TTC549 (cell line): Measurements from ENCODE around the gene NSMCE4A.
"Not testable (repeated sequence)": the region's sequence is repeated elsewhere in the genome, so short reads cannot be mapped to it uniquely, and the experiment has no call there.

Experiments
- FAIRE-seq: peaks from 2 replicates; lab custom pipeline; 2012; peaks lifted over from hg19 to GRCh38; lab: Jason Lieb, UNC

NSMCE4A gene

DNA sequence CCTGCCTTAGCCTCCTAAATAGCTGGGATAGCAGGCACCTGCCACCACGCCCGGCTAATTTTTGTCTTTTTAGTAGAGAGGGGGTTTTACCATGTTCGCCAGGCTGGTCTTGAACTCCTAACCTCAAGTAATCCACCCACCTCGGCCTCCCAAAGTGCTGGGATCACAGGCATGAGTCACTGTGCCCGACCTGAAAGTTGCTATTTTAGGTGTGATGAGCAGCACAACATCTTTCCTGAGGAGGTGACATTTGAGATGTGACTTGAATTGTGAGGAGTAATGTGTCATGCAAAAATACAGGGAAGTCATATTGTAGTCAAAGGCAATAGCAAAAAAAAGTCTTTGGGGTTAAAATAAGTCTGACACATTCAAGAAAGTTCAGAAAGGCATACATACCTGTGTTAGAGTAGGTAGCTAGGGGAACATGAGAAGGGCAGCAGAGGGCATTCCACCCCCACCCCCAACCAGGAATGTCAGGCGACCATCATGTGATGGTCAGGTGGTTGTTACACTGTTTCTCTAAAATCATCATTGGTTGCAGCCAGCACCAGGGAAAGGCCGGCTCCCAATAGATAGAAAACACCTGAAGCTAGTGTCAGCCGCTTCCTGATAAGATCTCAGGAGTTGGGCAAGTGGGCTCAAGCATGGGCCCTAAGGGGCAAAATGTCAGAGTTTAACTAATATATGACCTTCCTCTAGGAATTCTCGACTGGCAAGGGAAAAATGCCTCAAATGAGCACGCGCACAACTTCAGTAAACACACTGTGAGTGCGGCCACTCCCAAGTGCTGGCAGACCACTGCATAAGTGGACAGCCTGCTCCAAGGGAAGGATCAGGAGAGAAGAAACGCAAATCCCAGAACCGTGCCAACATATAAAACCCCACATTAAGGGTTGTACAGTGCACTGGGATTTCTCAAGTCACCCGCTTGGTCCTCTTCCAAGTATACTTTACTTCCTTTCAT, 13.6 kb upstream of the NSMCE4A start, which contains the start of gene TACC2:
TACC2 (plus strand) TSS at position 803 of the 964 bp plus-strand sequence. CDS start 32,819 bp downstream, outside the sequence.
- no peak for FAIRE-seq

GRCh38 chr10:121984463-121984862, 9.4 kb upstream of the NSMCE4A start:
- no peak for FAIRE-seq

DNA sequence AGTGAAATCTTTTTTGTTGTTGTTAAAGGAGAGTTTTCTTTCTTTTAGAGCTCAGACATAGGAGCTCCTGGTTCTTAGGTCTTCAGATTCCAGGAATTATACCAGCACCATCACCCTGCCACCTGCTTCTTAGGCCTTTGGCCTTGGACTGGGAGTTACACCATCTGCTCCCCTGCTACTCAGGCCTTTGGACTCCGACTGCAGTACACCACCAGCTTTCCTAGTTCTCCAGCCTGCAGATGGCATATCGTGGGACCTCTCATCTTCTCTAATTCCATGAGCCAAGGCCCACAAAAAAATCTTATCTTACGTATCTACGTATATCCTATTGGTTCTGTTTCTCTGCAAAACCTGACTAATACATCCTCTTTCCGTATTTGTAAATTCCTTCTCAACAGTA, 8.8 kb upstream of the NSMCE4A start:
- no peak for FAIRE-seq

- no peak for FAIRE-seq
These were observed 6.3 kb upstream of the NSMCE4A start for GRCh38 chr10:121981346-121981745.

DNA sequence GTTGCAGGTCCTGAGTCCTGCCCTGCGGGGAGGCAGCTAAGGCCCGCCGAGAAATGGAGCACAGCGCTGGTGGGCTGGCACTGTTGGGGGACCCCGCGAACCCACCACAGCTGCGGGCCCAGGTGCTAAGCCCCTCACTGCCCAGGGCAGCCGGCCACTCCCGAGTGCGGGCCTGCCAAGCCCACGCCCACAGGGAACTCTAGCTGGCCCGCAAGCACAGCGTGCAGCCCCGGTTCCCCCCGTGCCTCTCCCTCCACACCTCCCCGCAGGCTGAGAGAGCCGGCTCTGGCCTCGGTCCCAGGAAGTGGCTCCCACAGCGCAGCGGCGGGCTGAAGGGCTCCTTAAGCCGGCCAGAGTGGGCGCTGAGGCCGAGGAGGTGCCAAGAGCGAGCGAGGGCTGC, 3.5 kb upstream of the NSMCE4A start:
- FAIRE-seq = no peak

- no peak for FAIRE-seq
These were observed 1.6 kb upstream of the NSMCE4A start for GRCh38 chr10:121976607-121977006.

GRCh38 chr10:121975295-121976086, 474 bp upstream of the NSMCE4A start:
- no peak for FAIRE-seq

GRCh38 chr10:121974019-121974534, 940 bp downstream of the NSMCE4A start:
- FAIRE-seq = no peak

GRCh38 chr10:121969086-121969485, 5.9 kb downstream of the NSMCE4A start:
- not testable (repeated sequence) for FAIRE-seq

DNA sequence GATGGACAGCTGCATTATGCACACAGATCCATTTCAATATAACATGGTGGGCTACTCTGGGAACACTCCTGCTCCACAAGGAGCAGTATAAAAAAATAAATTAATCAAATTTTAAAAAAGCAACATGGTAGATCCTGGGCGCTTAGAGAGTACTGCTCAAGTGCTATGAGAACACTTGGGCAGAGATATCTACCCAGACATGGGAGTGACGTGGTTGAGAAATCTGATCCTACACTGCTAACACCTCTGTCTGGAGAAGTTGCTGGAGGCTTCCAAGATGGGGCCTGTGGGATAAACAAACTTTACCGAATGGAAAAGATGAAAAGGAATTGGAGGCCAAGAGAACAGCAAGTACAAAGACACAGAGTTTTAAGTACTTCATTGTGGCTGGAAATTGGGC, 9.0 kb downstream of the NSMCE4A start:
- FAIRE-seq = no peak

- no peak for FAIRE-seq
These were observed 13.6 kb downstream of the NSMCE4A start for GRCh38 chr10:121961456-121961855.

DNA sequence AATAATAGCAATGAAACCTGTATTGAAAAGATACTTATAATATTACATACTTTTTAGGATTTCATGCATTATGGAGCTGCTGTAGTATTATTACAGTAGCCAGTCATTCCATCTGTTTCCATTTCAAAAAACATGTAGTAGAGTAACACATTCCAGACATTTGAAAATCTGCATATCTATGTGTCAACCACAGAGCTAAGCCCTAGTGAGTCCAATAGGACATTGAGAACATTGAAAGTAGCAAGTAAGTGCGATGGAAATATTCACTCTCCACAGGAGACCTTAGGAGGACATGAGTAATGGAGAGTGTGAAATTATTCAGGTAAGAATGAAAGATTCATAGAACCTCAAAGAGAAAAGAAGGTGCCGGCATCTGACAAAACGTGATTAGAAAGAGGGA, 15.3 kb downstream of the NSMCE4A start:
- no peak for FAIRE-seq

GRCh38 chr10:121956111-121957061, 18.6 kb downstream of the NSMCE4A start:
- FAIRE-seq = no peak

GRCh38 chr10:121952226-121952625, 22.8 kb downstream of the NSMCE4A start:
- no peak for FAIRE-seq

GRCh38 chr10:121949451-121949850, 25.6 kb downstream of the NSMCE4A start:
- FAIRE-seq = no peak

- no peak for FAIRE-seq
These were observed 26.0 kb downstream of the NSMCE4A start for GRCh38 chr10:121949049-121949448.

GRCh38 chr10:121947343-121948330, 27.4 kb downstream of the NSMCE4A start:
- FAIRE-seq = no peak

GRCh38 chr10:121942749-121943416, 32.1 kb downstream of the NSMCE4A start:
- FAIRE-seq = no peak

DNA sequence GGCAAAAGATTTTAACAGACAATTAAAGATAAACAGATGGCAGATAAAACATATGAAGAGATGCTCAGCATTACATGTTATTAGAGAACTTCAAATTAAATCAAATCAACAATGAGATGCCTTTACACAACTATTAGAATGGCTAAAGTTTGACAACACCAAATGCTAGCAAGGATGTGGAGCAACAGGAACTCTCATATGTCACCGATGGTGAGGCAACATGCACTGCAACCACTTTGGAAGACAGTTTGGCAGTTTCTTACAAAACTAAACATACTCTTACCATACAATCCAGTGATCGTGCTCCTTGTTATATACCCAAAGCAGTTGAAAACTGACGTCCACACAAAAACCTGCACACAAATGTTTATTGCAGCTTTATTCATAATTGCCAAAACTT, 33.5 kb downstream of the NSMCE4A start:
- no peak for FAIRE-seq

DNA sequence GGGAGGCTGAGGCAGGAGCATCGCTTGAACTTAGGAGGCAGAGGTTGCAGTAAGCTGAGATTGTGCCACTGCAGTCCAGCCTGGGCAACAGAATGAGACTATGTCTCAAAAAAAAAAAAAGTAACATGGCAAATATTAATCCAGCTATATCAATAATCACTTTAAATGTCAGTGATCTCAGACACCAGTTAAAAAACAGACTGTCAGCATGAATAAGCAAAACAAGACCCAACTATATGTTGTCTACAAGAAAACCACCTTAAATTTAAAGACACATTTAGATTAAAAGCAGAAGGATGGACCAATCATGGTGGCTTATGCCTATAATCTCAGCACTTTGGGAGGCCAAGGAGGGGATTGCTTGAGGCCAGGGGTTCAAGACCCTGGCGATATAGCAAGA, 38.7 kb downstream of the NSMCE4A start:
- FAIRE-seq = no peak
